Dermis lymphatic vessel endothelial cell (primary cell): ENCODE data around the gene IFNL2. TPM values are rescaled to one million over a fixed set of nuclear protein-coding genes. Genes with fewer than 3 reads are reported as not detected.

Experiments used
- total RNA-seq: library from RNA; depleted of rRNA; stranded (reverse); fragments of >200 nt; gene quantifications from 2 replicates; pipeline ENCODE4 v1.2.1, GENCODE V29; 2014

The IFNL2 gene
- total RNA-seq = not detected in 2 replicates

GRCh38 chr19:39268085-39268484, at the start of gene IFNL2:
Gene IFNL2 (plus strand): TSS chr19:39268396. CDS start chr19:39268569, 173 bp downstream.

GRCh38 chr19:39244410-39245100, 23.6 kb upstream of the IFNL2 start, which contains the start of gene IFNL3:
Gene IFNL3 (minus strand): TSS chr19:39245006. CDS start chr19:39244967, 39 bp downstream.

GRCh38 chr19:39248806-39249205, 19.4 kb upstream of the IFNL2 start, which contains the start of gene IFNL4:
Gene IFNL4 (minus strand): TSS chr19:39248856.

GRCh38 chr19:39296055-39296645, 28.0 kb downstream of the IFNL2 start, which contains the start of gene IFNL1:
Gene IFNL1 (plus strand): TSS chr19:39296407. CDS start chr19:39296422, 15 bp downstream.

Other genes with a start within 250 kb of the IFNL2 start
- gene FBXO27, start 235.8 kb upstream of the IFNL2 start, total RNA-seq = 0.52 and 0.76 TPM in 2 replicates
- under 0.01 TPM in 1 of 2 replicates, not detected in the other for gene ACP7, start 184.0 kb upstream of the IFNL2 start, total RNA-seq
- gene PAK4, start 142.6 kb upstream of the IFNL2 start, total RNA-seq = 3.1 and 4.6 TPM in 2 replicates
- gene NCCRP1, start 71.4 kb upstream of the IFNL2 start, total RNA-seq = not detected in 2 replicates
- gene SYCN, start 64.1 kb upstream of the IFNL2 start, total RNA-seq = not detected in 2 replicates
- not detected in 2 replicates for gene IFNL3, start 23.4 kb upstream of the IFNL2 start, total RNA-seq
- not detected in 2 replicates for gene IFNL4, start 19.5 kb upstream of the IFNL2 start, total RNA-seq
- gene IFNL1, start 28.0 kb downstream of the IFNL2 start, total RNA-seq = not detected in 2 replicates
- 0.22 and 0.43 TPM in 2 replicates for gene LRFN1, start 52.5 kb downstream of the IFNL2 start, total RNA-seq
- gene GMFG, start 67.6 kb downstream of the IFNL2 start, total RNA-seq = 326 and 329 TPM in 2 replicates
- gene SAMD4B, start 74.0 kb downstream of the IFNL2 start, total RNA-seq = 21.3 and 27.1 TPM in 2 replicates
- 23.8 and 24.8 TPM in 2 replicates for gene PAF1, start 122.7 kb downstream of the IFNL2 start, total RNA-seq
- 11.4 and 12.5 TPM in 2 replicates for gene MED29, start 123.0 kb downstream of the IFNL2 start, total RNA-seq
- gene ZFP36, start 138.5 kb downstream of the IFNL2 start, total RNA-seq = 2.0 and 7.6 TPM in 2 replicates
- 12.9 and 23.0 TPM in 2 replicates for gene PLEKHG2, start 144.3 kb downstream of the IFNL2 start, total RNA-seq
- gene RPS16, start 167.6 kb downstream of the IFNL2 start, total RNA-seq = 108 and 134 TPM in 2 replicates
- gene SUPT5H, start 177.2 kb downstream of the IFNL2 start, total RNA-seq = 37.2 and 42.9 TPM in 2 replicates
- 35.5 and 38.6 TPM in 2 replicates for gene TIMM50, start 212.4 kb downstream of the IFNL2 start, total RNA-seq
- 0.09 and 0.11 TPM in 2 replicates for gene DLL3, start 230.6 kb downstream of the IFNL2 start, total RNA-seq
- not detected in 2 replicates for gene SELENOV, start 246.7 kb downstream of the IFNL2 start, total RNA-seq